GM12801 (cell line): ENCODE data around the gene RPS21.

ENCODE experiments used
- TF ChIP-seq, protein P1 (sequence below): IDR thresholded peaks from one replicate; pipeline ENCODE4 v1.5.1; 2011; ENCODE audit warnings: control low read depth; ENCODE audit not compliant: insufficient read length; ENCODE audit errors: extremely low read depth

The RPS21 gene

DNA sequence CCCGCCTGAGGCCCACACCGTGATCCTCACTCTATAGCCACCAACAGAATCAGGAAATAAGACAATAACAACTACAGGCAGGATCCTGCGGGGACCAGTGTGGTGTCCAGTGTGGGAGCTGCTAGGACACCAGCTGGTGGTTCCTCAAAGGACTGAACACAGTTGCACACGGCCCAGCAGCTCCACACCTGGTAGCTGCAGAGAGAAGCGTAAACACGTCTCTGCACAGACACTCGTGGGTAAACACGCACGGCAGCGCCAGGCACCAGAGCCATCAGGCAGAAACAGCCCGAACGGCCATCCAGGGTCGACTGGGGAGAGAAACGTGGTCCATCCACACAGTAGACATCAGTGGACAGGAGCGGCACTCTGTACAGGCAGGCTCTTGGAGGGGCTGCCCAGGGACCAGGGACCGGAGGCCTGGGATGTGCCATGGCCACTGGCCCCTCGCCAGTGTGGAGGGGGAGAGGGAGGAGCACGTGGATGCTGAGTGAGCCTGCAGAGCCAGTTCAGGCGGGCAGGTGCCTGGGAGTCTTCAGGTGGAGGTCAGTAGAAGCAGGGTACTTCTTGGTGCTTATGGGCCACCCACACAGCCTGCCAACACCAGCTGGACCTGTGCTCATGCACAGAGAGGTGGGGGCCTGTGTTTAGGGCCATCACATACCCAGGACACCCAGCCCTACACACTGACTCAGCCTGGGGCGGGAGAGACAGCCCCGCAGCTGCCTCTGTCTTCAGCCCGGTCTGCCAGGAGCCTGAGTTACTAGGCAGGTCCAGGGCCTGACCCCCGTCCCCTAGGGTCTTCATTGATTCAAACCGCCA is 12.4 kb upstream of the RPS21 start:
- TF ChIP-seq, protein P1, sequence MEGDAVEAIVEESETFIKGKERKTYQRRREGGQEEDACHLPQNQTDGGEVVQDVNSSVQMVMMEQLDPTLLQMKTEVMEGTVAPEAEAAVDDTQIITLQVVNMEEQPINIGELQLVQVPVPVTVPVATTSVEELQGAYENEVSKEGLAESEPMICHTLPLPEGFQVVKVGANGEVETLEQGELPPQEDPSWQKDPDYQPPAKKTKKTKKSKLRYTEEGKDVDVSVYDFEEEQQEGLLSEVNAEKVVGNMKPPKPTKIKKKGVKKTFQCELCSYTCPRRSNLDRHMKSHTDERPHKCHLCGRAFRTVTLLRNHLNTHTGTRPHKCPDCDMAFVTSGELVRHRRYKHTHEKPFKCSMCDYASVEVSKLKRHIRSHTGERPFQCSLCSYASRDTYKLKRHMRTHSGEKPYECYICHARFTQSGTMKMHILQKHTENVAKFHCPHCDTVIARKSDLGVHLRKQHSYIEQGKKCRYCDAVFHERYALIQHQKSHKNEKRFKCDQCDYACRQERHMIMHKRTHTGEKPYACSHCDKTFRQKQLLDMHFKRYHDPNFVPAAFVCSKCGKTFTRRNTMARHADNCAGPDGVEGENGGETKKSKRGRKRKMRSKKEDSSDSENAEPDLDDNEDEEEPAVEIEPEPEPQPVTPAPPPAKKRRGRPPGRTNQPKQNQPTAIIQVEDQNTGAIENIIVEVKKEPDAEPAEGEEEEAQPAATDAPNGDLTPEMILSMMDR = no peak

DNA sequence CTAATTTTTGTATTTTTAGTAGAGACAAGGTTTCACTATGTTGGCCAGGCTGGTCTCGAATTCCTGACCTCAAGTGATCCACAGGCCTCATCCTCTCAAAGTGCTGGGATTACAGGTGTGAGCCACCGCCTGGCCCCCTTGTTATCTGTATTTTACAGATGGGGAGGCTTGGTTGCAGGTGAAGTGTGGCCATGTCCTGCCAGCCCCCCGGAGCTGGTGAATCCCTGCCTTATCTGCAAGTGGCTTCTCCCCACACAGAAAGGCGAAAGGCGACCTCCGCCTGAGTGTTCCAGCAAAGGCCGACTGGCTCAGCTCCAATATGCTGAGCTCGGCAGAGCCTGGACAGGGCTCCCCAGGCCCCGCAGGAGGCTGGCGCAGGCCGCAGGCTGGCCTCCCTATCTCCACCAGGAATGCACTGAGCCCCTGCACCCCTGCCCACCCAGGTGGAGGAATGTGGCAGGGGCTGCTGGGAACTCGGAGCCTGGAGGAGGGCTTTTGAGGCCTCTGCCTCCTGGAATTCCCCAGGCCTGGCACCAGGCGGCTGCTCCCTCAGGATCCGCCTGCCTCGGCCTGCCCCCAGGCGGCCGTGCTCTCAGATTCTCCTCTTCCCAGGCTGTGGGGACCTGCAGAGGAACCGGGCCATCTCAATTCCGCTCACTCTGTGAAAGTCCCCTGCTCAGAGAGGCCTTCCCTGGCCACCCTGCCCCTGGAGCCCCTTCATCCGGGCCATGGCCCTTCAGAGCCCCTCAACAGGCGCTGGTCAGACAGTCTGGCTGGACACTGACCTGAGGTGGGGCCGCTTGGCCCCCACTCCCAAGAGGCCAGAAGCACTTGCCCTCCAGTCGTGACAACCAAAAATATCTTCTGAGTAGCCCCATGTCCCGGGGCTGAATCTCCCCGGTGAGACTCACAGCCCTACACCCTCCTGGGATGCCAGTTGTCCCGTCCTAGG is 10.5 kb upstream of the RPS21 start:
- TF ChIP-seq, protein P1 = no peak

DNA sequence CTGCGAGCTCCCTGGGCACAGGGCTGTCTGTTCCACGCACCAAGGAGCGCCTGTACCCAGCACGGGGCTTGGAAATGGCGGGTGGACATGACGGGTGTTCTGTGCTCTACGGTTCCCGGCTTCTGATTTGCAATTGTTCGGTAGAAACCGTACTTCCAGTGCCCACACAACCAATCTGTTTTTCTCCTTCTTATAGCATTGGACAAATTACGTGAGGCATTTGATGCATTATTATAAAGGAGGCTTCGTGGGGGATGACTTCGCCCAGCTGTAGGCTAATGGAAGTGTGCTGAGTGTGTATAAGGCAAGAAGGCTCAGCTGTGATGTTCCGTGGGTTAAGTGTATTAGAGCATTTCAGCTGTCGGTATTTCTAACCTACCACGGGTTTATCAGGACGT is 9.8 kb upstream of the RPS21 start:
- TF ChIP-seq, protein P1 = no peak

DNA sequence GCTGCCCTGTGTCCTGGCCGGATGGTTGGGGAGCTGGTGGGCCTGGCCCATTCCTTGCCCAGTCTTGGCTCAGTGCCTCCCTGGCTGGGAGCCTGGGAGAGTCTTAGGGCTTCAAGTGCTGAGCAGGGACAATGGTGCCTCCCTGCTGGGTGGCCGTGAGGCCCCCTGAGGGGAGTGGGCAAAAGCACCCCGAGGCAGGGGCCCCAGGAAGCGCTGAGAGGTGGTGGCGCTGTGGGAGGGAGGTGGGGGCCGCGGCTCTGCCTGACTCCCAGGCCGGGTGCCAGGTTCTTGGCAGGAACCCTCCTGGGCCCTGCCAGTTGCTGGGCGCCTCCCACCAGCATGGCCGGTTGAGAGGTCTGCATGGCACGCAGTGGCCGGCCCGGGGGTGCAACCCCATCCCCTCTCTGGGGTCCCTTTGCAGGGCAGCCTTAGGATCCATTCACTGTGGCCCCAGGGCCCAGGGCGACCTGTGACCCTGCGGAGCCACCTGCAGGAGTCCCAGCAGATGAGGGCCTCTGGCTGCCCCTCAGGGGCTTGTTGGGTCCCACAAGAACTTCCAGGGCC is 9.2 kb upstream of the RPS21 start:
- TF ChIP-seq, protein P1 = no peak

DNA sequence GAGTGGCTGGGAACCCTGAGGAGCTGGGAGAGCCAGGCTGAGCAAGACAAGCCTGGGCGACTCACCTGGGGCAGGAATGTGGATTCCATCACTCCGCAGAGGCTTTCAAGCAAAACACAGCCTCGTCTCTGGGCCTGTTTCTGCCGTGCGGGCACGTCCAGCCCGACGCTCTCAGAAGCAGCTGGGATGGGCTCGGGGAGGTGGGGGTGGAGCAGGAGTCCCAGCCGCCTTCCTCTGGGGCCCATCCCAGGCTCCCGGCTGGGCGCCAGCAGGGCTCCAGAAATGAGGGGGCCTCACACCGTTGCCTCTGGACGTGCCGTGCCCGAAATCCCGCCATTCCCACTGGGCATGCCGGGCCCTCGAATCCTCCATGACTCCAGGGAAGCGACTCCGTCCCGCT is 8.7 kb upstream of the RPS21 start:
- TF ChIP-seq, protein P1 = no peak

DNA sequence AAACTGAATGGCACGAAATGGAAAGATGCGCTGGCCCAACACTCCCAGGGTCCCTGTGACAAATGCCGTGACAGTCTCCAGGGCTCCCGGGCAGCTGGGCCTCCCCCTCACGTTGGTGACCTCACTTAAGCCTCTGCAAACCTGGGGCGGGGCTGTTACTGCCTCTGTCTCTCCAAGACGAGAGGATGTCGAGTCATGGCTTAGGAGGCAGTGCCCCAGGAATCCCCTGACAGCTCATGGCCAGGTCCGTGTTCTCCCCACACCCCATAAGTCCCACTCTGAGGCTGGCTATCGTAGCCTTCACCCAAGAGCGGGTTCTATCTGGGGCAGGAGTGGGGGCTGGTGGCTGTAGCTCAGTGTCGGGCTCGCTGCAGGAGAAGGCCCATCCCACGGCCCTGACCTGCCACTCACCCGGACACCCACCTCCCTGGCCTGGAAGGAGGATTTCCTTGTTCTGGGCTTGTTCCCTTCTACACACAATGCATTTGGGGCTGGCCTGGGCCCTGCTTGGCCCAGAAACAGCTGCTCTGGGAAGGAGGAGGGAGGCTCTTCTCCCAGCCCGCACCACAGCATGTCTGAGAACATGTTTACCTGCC is 5.6 kb upstream of the RPS21 start:
- TF ChIP-seq, protein P1 = no peak

DNA sequence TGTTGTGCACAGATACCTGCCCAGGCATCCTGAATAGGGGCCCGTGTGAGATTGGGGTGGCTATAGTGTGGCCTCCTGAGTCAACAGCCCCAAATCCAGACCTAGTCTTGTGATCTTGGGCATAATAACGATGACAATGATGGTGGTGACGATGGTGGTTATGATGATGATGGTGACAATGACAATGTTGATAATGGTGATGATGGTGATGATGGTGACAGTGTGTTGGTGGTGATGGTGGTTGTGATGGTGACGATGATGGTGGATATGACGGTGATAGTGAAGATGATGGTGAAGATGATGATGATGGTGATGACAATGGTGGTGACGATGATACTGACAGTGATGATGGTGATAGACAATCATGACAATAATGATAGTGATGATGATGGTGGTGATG is 5.1 kb upstream of the RPS21 start:
- TF ChIP-seq, protein P1 = no peak
